Fibroblast of skin of left quadriceps (primary cell): ENCODE results near the gene CHRNB2.

ENCODE experiments used
- DNase-seq, 2 experiments: peaks; one replicate each; pipeline ENCODE4 v3.0.0-alpha.2; 2013; ENCODE audit warnings: low read depth in 2 of 2

The CHRNB2 gene

DNA sequence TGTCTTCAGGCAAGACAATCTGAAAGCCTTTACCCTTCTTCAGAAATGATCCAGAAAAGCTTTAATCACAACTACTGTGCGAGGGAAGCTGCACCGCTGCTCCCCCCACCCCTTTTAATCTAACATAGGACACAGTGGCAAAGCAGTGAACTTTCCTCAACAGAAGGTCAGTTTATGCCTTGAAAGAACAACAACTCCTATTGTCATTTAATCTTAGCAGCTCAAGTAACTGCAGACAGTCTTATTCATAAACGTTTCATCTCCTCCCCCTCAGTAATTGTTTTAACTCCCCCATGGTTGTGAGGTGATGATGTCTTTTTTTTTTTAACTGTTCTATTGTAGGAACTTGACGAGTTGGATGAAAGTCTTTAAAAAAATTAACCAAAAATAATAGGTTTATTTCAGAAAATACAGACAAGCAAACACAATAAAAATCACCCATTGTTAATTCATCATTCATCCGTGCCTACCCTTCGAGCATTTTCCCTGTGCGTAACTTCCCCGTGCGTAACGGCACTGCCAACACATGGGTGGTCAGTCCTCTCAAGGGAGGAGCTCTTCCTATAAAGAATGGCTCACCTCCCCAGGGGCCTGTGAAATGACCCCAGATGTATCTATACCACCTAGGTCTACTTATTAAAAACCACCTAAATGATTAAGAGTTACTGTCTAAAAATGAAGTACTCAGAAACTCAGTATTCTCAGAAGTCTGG is 43.7 kb downstream of the CHRNB2 start:
- DNase-seq, result no peak

DNA sequence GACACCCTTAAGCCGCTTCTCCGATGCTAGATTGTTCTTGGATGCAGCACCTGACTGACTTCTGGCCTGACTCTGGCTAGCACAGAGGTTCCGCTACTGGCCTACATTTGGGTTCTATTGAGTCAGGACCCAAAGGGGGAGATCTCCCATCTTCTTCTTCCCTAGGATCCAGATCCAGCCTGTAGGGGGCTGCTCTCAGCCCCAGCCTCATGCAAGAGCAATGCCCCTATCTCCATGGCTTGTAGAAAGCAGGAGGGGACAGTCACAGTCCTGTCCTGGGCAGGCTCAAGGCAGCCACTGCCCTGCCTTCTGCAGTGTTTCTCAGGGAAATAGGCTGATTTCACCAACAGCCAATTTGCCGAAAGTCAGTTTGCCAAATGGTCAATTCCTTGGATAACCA is 46.7 kb downstream of the CHRNB2 start:
- DNase-seq, result no peak

DNA sequence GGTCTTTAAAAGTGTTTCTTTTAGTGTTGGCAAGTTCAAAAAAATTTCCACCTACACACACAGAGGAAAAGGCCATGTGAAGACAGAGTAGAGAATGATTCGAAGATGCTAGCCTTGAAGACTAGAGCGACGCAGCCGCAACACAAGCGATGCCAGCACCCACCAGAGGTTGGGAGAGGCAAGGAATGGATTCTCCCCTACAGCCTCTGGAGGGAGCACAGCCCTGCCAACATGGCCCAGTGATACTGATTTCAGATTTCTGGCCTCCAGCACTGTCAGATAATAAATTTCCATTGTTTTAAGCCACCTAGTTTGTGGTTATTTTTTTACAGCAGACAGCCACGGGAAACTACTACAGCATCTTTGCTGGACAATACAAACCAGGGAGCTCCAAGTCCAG is 47.3 kb downstream of the CHRNB2 start:
- no peak for DNase-seq

DNA sequence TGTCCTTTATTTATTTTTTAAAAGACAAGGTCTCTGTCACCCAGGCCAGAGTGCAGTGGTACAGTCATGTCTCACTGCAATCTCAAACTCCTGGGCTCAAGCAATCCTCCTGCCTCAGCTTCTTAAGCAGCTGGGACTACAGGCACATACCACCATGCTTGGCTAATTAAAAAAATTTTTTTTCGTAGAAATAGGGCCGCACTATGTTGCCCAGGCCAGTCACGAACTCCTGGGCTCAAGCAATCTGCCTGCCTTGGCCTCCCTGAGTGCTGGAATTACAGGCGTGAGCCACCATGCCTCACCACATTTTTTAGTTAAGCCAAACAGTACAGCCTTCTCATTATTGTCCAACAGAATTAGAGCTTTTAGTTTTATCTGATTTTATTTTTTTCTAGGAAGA is 47.8 kb downstream of the CHRNB2 start:
- no peak for DNase-seq

DNA sequence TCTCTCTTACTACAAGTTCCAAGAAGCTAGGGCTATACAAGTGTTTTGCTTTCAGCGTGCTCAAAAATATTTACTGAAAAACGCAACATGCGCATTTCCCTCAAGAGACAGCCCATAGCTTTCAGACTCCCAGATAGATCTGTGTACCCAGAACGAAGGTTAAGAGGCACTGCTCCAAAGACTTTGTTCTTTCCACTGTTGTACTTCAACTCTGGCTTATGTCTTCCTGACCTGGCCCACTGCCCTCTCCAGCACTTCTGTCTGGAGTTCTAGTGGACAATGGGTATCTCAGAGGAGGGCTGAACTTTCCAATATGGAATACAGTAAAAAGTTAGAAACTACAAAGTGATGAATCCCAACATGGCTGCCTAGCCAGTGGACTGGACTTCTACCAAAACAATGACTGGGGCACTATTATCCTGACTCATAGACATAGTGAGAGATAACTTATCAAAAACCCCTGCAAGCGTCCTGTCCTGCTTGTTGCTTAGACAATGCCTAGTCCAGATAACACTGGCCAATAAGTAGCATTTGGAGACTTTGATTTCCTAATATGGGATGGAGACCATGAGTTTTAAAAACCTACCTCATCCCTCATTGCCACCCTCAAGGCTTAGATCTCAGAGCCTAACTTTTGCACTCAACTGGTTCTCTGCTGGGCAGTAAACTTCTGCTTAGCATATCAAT is 49.2 kb downstream of the CHRNB2 start:
- DNase-seq, result no peak

DNA sequence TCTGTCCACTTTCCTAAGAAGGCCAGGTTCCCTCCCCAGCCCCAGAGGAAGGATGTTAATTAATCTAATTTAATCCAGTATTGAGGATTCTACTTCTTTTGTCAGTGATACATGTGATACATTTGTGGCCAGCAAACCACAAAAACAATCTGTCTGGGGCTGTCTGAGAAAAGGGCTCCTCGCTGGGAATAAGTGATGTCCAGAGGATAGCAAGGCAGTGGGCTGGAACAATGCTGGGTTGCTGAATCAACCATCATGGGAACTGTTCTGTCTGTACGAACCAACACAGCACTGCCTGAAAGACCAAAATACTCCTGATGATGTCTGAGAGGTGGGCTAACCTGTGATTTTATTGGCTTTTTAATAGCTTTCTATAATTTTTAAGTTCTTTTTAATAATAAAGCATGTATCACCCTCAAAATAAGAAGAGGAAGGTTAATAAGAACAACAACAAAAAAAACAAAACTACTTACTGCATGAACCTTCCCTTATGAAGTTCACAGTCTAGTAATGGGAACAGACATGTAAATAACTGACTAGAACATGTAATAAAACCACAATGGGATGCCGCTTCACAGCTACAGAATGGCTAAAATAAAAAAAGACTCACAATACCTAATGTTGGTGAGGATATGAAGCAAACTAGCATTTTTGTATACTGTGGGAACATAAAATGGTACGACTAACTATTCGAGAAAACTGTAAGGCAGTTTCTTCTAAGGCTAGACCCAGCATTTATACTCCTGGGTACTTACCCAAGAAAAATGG is 51.8 kb downstream of the CHRNB2 start:
- no peak for DNase-seq

DNA sequence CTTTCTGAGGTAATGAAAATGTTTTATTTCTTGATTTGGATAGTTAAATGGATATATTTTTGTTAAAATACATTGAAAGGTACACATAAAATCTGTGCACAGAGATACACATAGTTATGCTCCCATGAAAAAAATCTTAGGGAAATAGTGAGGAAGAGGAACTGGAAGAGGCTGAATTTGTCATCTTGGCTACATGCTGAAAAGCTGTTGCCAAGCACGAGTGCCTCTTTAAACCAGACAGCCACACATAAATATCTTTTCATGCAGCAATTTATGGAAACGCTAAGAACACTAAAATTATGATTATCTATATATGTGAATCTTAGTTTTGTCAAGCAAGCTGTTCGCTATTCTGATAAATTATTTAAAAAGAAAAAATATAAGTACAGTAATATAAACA is 53.2 kb downstream of the CHRNB2 start:
- DNase-seq, result no peak

DNA sequence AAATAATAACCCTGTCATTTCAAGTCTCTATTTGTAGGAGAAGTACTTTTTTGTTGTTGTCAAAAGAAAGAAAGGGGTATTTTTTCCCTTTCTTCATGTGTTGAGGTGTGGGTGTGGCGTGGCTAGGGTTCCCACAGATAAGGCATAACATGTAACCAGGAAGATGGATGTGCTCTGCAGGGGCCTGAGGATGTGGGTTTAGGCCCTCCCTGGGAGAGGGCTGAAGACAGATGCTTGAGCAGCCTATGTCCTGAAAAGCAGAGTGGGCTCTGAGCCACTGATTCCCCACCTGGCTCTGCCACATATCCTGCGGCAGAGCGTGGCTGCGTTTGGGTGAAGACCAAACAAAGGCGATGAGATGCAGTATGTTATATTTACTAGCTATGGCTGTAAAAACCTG is 54.3 kb downstream of the CHRNB2 start:
- DNase-seq, result no peak

DNA sequence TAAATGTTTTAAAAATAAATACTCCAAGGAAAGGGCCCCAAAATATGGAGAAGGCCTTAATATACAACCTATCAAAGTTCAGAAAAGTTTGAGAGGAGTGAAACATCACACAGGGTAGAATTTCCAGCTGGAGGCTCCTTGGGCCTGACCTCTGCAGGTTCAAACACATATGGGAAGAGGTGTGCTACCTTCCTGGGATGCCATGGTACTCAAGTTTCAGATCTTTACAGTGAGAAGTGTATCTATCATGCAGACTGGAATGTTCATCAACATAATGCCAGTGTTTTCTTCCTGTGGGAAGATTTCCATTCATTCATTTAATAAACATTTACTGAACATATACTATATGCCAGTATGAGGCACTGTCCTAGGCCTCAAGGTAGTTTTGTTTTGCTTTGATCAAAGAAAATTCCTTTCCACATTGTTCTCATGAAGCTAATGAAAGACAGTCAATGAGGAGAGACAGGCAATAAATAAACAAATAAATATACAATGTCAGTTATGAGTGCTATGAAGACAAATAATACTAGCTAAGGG is 55.0 kb downstream of the CHRNB2 start:
- no peak for DNase-seq

DNA sequence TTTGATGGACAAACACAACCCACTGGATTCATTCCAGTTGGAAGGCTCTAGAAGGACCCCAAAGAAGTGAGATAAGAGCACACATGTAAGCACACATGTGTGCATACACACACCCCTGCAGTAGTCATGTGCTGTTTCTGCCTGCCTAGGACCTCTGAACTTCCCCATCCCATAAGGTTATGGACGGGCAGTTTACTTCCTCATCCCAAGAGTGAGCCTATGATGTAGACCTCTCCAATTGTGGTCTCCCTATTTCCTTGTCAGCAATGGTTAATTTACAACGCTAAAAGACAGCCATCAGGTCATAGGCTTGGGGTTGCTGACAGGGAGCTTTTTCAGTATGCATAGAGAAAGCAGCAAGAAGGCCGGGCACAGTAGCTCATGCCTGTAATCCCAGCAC is 55.8 kb downstream of the CHRNB2 start:
- DNase-seq, result no peak

DNA sequence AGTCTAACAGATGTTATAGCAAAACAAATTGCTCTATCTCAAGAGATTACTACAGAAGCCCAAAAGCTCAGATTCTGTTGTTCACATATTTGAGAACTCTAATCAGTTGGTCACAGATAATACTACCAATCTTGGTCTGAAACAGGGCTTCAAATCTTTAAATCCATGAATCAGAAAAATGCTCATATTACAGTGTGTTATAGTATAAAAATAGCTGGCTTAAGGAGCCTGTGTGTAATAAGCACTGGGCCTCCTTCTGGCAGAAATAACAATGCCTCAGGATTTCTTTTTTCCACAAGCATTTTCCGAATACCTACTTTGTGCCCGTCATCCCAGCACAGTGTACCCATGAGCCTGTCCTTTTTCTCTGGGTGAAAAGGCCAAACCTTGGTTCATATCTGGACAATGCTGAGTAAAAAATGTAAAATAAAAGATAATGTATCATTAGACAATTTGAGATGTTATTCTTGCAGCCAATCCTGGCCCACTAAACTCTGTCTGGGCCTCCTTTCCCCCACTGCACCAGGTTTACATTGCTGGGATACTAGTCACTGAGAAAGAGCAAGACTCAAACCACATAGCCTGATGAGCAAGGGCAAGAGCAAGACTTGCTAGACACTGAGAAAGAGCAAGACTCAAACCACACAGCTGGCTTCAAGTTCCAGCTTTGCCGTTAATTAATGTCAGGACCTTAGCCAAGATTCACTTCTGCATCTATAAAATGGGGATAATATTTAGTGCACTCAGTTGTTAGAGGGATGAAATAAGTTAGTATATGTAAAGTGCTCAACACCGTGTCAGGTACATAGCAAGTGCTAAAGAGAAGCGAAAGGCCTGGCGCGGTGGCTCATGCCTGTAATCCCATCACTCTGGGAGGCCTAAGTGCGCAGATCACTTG is 57.4 kb downstream of the CHRNB2 start:
- DNase-seq, result peak; percentile 51 to 56

DNA sequence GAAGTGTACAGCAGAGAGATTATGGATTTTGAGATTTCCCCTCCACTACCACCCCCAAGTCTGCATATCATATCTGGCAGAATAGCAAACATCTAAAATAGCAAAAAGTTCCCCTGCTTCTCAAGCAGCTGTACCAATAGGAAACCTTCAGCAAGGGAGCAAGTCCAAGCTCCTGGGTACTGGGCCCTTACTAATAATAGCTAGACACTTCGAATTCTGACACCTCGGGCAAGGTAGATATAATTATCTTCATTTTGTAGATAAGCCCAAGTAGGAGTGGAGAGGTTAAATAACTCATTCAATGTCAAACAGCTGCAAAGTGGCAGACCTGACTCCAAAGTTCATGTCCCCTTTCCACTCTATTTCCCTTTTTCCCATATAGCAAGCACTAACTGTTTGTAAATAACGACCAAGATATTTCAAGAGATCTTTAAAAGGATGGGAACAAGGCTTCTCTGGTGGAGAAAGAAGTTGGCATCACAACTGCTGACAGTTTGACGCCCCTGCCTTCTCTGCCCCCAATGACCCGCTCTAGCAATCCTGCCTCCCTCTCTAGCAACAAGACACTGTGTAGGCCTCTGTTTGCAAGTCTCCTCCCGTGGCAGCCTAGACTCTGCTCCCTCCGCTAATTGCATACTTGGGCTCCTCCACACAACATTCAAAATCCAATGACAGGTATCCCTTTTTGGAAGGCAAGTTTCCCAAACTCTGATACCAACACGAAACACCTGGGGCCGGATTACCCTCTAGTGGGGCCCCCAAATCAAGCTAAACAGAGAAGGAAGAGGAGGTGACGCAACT is 59.1 kb downstream of the CHRNB2 start:
- DNase-seq, result no peak

DNA sequence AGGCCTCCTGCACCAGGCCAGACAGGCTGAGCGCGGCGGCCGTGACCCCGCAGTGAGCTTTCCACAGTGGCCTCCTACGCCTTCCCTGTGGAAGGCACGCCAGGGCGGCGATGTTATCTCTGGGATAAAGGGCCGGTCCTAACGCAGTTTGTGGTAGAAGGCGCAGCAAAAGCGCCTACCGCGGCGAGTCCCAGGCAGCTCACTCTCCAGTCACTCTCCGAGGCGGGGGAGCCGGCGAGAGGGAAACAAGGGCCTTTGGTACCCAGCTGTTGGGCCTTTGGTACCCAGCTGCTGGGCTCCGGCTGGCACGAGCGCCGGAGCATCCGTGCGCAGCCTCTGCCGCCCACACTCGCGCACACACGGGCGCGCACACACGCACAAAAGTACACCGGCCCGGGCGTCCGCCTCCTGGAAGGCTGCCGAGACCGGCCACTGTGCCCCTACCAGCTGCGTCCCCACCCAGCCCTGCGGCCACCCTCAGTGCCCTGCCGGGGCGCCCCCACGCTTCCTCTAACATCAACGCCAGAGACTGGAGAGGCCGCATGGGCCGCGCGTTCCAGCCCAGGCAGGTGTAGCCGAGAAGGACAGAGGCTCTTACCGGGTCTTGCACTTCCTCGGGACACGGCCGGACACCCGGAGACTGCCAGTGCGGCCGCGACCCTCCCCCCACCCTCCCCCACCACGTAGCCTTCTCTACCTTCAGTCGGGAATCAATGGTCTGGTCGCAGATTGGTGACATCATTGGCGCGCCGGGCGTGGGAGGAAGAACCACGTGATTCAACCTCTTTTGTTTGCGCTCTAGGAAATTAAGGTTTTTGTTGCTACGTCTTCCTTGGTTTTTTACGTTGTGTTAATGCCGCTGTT is 59.9 kb downstream of the CHRNB2 start:
- peak; percentile 83 to 85 for DNase-seq

DNA sequence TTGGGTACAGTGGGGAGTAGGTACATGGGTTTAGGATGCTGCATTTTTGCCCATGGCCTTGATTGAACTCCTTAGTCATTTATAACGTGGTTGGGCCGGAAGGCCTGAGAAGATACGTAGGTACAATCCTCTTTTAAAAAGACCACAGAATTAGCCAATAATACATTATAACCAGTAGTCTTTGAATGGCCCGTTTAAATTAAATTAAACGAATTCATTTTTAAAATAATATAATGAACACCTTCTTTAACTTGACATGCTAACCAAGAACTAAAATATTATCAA is 60.5 kb downstream of the CHRNB2 start:
- DNase-seq, result no peak

DNA sequence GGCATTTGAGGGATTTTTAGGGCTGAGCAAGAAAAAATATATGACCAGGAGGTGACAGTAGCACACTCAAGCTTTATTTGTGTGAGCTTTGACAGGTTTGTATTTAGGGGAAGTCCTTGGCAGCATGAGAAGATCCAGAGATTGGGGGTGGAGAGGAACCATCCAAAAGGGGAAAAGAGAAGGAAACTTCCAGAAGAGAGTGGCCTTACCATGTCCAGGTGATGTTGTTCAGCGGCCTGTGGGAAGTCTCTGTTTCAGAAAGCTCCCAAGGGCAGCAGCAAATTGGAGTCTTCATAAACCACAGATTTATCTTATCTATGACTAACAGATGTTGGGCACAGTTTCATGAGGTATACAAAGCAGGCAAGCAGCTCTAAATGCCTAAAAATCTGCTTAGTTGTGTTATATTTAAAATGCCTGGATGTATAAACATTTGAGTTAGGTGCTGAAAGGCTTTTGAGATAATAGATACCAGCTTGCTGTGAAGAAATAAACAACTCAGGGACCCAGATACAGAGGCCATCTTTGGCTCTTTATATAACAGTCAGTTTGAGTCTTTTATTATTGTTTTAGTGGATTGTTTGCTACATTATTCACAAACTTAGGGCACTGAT is 61.6 kb downstream of the CHRNB2 start:
- DNase-seq, result no peak
